HEK293 (cell line): ENCODE data around the gene OTUB2.
A peak's percentile ranks its signal among the peaks of the same experiment; 100 is the strongest.

Source experiments
- GLI4 ChIP-seq: fragments of 450-650 bp; formaldehyde crosslinking; IDR thresholded peaks from 2 replicates; pipeline ENCODE4 v1.5.1; 2016; ENCODE audit warnings: missing biosample characterization, missing genetic modification characterization
- SCRT1 ChIP-seq: fragments of 450-650 bp; formaldehyde crosslinking; IDR thresholded peaks from 2 replicates; pipeline ENCODE4 v1.5.1; 2016; ENCODE audit warnings: missing biosample characterization, missing genetic modification characterization, borderline replicate concordance
- SETDB1 ChIP-seq: IDR thresholded peaks from one replicate; pipeline ENCODE4 v1.6.1; 2017; ENCODE audit warnings: mild to moderate bottlenecking, low read length, moderate library complexity, mixed read lengths; ENCODE audit not compliant: insufficient read length
- WT1 ChIP-seq: fragments of 450-650 bp; formaldehyde crosslinking; IDR thresholded peaks from 2 replicates; pipeline ENCODE4 v1.5.1; 2016; ENCODE audit warnings: missing biosample characterization, missing genetic modification characterization
- ZBTB1 ChIP-seq: fragments of 450-650 bp; formaldehyde crosslinking; IDR thresholded peaks from 2 replicates; pipeline ENCODE4 v1.5.1; 2016; ENCODE audit warnings: missing biosample characterization, missing genetic modification characterization
- ZNF174 ChIP-seq: fragments of 450-650 bp; formaldehyde crosslinking; IDR thresholded peaks from 2 replicates; pipeline ENCODE4 v1.5.0; 2017; ENCODE audit warnings: missing biosample characterization, mild to moderate bottlenecking, missing genetic modification characterization
- ZNF184 ChIP-seq: fragments of 450-650 bp; IDR thresholded peaks from 2 replicates; pipeline ENCODE4 v1.5.1; 2018; ENCODE audit warnings: missing biosample characterization, mild to moderate bottlenecking, missing genetic modification characterization
- ZNF266 ChIP-seq: fragments of 450-650 bp; formaldehyde crosslinking; IDR thresholded peaks from 2 replicates; pipeline ENCODE4 v1.5.1; 2016; ENCODE audit warnings: missing biosample characterization, missing genetic modification characterization, low read depth
- ZNF274 ChIP-seq, 2 experiments: fragments of 200-500 bp in 1 of 2; fragments of 450-650 bp in 1 of 2; sonication (Bioruptor generic) in 1 of 2; formaldehyde crosslinking in 1 of 2; IDR thresholded peaks; 2 replicates each; pipeline versions ENCODE4 v1.5.1 to v1.6.1; 2014 to 2016; ENCODE audit warnings: borderline replicate concordance in 1 of 2, inconsistent platforms in 1 of 2, low read length in 1 of 2, missing biosample characterization in 1 of 2, missing genetic modification characterization in 1 of 2
- ZNF292 ChIP-seq: fragments of 450-650 bp; formaldehyde crosslinking; IDR thresholded peaks from 2 replicates; pipeline ENCODE4 v1.5.1; 2016; ENCODE audit warnings: low read depth, missing biosample characterization, missing genetic modification characterization, borderline replicate concordance
- ZNF391 ChIP-seq: fragments of 450-650 bp; formaldehyde crosslinking; IDR thresholded peaks from 2 replicates; pipeline ENCODE4 v1.5.1; 2016; ENCODE audit warnings: low read depth, missing biosample characterization, missing genetic modification characterization, borderline replicate concordance
- ZNF514 ChIP-seq: fragments of 450-650 bp; formaldehyde crosslinking; IDR thresholded peaks from 2 replicates; pipeline ENCODE4 v1.5.1; 2016; ENCODE audit warnings: missing biosample characterization, missing genetic modification characterization
- ZNF561 ChIP-seq: fragments of 450-650 bp; IDR thresholded peaks from 2 replicates; pipeline ENCODE4 v1.5.1; 2018; ENCODE audit warnings: missing biosample characterization, missing genetic modification characterization, borderline replicate concordance
- ZNF654 ChIP-seq: fragments of 450-650 bp; formaldehyde crosslinking; IDR thresholded peaks from 2 replicates; pipeline ENCODE4 v1.5.1; 2016; ENCODE audit warnings: low read depth, missing biosample characterization, missing genetic modification characterization
- ZNF658 ChIP-seq: fragments of 450-650 bp; formaldehyde crosslinking; IDR thresholded peaks from 2 replicates; pipeline ENCODE4; 2016; ENCODE audit warnings: missing biosample characterization, missing genetic modification characterization
- ZNF664 ChIP-seq: fragments of 450-650 bp; formaldehyde crosslinking; IDR thresholded peaks from 2 replicates; pipeline ENCODE4 v1.5.1; 2016; ENCODE audit warnings: missing biosample characterization, missing genetic modification characterization
- ZNF768 ChIP-seq: fragments of 450-650 bp; formaldehyde crosslinking; IDR thresholded peaks from 2 replicates; pipeline ENCODE4 v1.5.1; 2018; ENCODE audit warnings: missing biosample characterization, mild to moderate bottlenecking, missing genetic modification characterization
- ZNF776 ChIP-seq: fragments of 450-650 bp; formaldehyde crosslinking; IDR thresholded peaks from 2 replicates; pipeline ENCODE4 v1.5.0; 2017; ENCODE audit warnings: missing biosample characterization, missing genetic modification characterization, borderline replicate concordance
- ZNF777 ChIP-seq: fragments of 450-650 bp; formaldehyde crosslinking; IDR thresholded peaks from 2 replicates; pipeline ENCODE4 v1.5.1; 2017; ENCODE audit warnings: missing biosample characterization, missing genetic modification characterization, borderline replicate concordance
- TF ChIP-seq, protein P1 (sequence below): fragments of 450-650 bp; formaldehyde crosslinking; IDR thresholded peaks from 2 replicates; pipeline ENCODE4 v1.5.1; 2016; ENCODE audit warnings: missing biosample characterization, missing genetic modification characterization
- TF ChIP-seq, protein P2 (sequence below): fragments of 450-650 bp; formaldehyde crosslinking; IDR thresholded peaks from 2 replicates; pipeline ENCODE4 v1.5.1; 2016; ENCODE audit warnings: missing biosample characterization, missing genetic modification characterization
- TF ChIP-seq, protein P3 (sequence below): fragments of 450-650 bp; formaldehyde crosslinking; IDR thresholded peaks from 2 replicates; pipeline ENCODE4 v1.5.1; 2016; ENCODE audit warnings: missing biosample characterization, missing genetic modification characterization
- TF ChIP-seq, protein P4 (sequence below): fragments of 450-650 bp; formaldehyde crosslinking; IDR thresholded peaks from 2 replicates; pipeline ENCODE4 v1.5.1; 2016; ENCODE audit warnings: missing biosample characterization, missing genetic modification characterization, borderline replicate concordance
- TF ChIP-seq, protein P5 (sequence below): fragments of 450-650 bp; formaldehyde crosslinking; IDR thresholded peaks from 2 replicates; pipeline ENCODE4 v1.5.1; 2016; ENCODE audit warnings: missing biosample characterization, missing genetic modification characterization

Gene OTUB2

DNA sequence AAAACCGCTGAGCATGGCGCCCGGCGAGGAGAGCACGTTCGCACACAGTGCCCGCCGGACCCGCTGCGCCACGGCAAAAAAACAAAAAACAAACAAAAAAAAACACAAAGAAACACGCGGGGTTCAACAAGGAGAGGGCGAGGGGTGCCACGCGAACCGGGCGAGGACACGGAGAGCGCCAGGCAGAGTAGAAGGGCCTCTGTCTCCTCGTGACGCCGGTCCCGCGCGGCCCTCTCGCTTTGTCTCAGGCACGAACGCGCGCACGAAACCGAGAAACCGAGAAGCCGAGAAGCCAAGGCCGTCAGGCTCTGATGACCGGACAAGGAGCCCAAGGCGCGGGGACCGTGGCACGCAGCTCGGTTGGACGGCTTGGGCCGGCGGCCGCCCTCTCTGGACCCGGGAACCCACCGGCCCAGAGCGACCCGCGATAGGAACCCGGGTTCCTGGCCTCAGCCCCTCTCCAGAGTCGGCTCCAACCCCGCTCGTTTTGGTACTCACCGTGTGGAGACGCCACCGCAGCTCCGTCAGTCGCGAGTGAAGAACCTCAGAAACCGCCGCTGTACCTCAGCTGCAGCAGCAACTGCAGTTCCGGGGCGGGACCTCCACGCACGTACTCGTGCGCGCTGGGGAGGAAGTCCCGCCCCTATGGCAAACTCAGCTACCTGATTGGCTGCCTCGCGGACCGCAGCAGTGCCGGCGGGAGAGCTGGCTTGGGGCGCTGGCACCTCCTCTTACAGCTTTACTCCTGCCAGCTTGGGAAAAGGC is 54.7 kb downstream of the OTUB2 start, which contains the start of the genes DDX24 and IFI27L1 (continued):
- TF ChIP-seq ZNF514 (no peak), ZNF658 (no peak), SETDB1 (no peak), ZNF776 (no peak), SCRT1 (no peak), ZNF174 (tag by site-specific recombination) (no peak), ZNF664 (tag by site-specific recombination) (no peak), ZNF654 (no peak), ZNF292 (tag by site-specific recombination) (no peak), ZBTB1 (tag by site-specific recombination) (0 out of 2 replicates have a peak, but pooled peaks have one; percentile 60), ZNF184 (tag by site-specific recombination) (no peak), ZNF274 (IDR thresholded peaks at IDR 0.05; ENCODE audit: low read length) (no peak), ZNF274 (tag by site-specific recombination; IDR thresholded peaks at IDR 0.05; ENCODE audit: borderline replicate concordance) (no peak), WT1 (tag by site-specific recombination) (no peak), GLI4 (tag by site-specific recombination) (peak; percentile 36; the same call in 1 of the 2 replicates), ZNF561 (tag by site-specific recombination) (no peak), ZNF266 (tag by site-specific recombination) (no peak), ZNF768 (tag by site-specific recombination) (no peak), ZNF391 (tag by site-specific recombination) (peak; percentile 68; the same call in 1 of the 2 replicates), ZNF777 (tag by site-specific recombination) (peak; percentile 77; the same call in 1 of the 2 replicates)
- TF ChIP-seq, protein P1, sequence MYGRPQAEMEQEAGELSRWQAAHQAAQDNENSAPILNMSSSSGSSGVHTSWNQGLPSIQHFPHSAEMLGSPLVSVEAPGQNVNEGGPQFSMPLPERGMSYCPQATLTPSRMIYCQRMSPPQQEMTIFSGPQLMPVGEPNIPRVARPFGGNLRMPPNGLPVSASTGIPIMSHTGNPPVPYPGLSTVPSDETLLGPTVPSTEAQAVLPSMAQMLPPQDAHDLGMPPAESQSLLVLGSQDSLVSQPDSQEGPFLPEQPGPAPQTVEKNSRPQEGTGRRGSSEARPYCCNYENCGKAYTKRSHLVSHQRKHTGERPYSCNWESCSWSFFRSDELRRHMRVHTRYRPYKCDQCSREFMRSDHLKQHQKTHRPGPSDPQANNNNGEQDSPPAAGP: no peak
- TF ChIP-seq, protein P2, sequence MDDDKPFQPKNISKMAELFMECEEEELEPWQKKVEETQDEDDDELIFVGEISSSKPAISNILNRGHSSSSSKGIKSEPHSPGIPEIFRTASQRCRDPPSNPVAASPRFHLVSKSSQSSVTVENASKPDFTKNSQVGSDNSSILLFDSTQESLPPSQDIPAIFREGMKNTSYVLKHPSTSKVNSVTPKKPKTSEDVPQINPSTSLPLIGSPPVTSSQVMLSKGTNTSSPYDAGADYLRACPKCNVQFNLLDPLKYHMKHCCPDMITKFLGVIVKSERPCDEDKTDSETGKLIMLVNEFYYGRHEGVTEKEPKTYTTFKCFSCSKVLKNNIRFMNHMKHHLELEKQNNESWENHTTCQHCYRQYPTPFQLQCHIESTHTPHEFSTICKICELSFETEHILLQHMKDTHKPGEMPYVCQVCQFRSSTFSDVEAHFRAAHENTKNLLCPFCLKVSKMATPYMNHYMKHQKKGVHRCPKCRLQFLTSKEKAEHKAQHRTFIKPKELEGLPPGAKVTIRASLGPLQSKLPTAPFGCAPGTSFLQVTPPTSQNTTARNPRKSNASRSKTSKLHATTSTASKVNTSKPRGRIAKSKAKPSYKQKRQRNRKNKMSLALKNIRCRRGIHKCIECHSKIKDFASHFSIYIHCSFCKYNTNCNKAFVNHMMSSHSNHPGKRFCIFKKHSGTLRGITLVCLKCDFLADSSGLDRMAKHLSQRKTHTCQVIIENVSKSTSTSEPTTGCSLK: no peak
- TF ChIP-seq, protein P3, sequence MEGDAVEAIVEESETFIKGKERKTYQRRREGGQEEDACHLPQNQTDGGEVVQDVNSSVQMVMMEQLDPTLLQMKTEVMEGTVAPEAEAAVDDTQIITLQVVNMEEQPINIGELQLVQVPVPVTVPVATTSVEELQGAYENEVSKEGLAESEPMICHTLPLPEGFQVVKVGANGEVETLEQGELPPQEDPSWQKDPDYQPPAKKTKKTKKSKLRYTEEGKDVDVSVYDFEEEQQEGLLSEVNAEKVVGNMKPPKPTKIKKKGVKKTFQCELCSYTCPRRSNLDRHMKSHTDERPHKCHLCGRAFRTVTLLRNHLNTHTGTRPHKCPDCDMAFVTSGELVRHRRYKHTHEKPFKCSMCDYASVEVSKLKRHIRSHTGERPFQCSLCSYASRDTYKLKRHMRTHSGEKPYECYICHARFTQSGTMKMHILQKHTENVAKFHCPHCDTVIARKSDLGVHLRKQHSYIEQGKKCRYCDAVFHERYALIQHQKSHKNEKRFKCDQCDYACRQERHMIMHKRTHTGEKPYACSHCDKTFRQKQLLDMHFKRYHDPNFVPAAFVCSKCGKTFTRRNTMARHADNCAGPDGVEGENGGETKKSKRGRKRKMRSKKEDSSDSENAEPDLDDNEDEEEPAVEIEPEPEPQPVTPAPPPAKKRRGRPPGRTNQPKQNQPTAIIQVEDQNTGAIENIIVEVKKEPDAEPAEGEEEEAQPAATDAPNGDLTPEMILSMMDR: no peak; the same call in 1 of the 2 replicates
- TF ChIP-seq, protein P4, sequence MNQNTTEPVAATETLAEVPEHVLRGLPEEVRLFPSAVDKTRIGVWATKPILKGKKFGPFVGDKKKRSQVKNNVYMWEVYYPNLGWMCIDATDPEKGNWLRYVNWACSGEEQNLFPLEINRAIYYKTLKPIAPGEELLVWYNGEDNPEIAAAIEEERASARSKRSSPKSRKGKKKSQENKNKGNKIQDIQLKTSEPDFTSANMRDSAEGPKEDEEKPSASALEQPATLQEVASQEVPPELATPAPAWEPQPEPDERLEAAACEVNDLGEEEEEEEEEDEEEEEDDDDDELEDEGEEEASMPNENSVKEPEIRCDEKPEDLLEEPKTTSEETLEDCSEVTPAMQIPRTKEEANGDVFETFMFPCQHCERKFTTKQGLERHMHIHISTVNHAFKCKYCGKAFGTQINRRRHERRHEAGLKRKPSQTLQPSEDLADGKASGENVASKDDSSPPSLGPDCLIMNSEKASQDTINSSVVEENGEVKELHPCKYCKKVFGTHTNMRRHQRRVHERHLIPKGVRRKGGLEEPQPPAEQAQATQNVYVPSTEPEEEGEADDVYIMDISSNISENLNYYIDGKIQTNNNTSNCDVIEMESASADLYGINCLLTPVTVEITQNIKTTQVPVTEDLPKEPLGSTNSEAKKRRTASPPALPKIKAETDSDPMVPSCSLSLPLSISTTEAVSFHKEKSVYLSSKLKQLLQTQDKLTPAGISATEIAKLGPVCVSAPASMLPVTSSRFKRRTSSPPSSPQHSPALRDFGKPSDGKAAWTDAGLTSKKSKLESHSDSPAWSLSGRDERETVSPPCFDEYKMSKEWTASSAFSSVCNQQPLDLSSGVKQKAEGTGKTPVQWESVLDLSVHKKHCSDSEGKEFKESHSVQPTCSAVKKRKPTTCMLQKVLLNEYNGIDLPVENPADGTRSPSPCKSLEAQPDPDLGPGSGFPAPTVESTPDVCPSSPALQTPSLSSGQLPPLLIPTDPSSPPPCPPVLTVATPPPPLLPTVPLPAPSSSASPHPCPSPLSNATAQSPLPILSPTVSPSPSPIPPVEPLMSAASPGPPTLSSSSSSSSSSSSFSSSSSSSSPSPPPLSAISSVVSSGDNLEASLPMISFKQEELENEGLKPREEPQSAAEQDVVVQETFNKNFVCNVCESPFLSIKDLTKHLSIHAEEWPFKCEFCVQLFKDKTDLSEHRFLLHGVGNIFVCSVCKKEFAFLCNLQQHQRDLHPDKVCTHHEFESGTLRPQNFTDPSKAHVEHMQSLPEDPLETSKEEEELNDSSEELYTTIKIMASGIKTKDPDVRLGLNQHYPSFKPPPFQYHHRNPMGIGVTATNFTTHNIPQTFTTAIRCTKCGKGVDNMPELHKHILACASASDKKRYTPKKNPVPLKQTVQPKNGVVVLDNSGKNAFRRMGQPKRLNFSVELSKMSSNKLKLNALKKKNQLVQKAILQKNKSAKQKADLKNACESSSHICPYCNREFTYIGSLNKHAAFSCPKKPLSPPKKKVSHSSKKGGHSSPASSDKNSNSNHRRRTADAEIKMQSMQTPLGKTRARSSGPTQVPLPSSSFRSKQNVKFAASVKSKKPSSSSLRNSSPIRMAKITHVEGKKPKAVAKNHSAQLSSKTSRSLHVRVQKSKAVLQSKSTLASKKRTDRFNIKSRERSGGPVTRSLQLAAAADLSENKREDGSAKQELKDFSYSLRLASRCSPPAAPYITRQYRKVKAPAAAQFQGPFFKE (tag by site-specific recombination): no peak
- TF ChIP-seq, protein P5, sequence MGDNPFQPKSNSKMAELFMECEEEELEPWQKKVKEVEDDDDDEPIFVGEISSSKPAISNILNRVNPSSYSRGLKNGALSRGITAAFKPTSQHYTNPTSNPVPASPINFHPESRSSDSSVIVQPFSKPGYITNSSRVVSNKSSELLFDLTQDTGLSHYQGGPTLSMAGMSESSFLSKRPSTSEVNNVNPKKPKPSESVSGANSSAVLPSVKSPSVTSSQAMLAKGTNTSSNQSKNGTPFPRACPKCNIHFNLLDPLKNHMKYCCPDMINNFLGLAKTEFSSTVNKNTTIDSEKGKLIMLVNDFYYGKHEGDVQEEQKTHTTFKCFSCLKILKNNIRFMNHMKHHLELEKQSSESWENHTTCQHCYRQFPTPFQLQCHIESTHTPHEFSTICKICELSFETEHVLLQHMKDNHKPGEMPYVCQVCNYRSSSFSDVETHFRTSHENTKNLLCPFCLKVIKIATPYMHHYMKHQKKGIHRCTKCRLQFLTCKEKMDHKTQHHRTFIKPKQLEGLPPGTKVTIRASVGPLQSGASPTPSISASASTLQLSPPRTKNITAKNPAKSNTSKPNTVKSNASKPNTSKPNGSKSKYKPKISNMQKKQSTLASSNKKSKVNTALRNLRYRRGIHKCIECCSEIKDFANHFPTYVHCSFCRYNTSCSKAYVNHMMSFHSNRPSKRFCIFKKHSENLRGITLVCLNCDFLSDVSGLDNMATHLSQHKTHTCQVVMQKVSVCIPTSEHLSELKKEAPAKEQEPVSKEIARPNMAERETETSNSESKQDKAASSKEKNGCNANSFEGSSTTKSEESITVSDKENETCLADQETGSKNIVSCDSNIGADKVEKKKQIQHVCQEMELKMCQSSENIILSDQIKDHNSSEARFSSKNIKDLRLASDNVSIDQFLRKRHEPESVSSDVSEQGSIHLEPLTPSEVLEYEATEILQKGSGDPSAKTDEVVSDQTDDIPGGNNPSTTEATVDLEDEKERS (tag by site-specific recombination): no peak
